Stimulated activated CD4-positive, alpha-beta T cell treated with anti-CD3 and anti-CD28 coated beads, Interleukin-4, amount 100 ng/mL, for 24 hours (primary cell): Measurements from ENCODE around the gene LRRC42.

ENCODE experiments used
- DNase-seq: peaks from one replicate; pipeline ENCODE4 v3.0.0-alpha.2; 2020

The LRRC42 gene

GRCh38 chr1:53946252-53947171 lies at the start of gene LRRC42:
Gene LRRC42 (plus strand): TSS chr1:53946350. CDS start chr1:53952000, 5,650 bp downstream.
- DNase-seq, result no peak

DNA sequence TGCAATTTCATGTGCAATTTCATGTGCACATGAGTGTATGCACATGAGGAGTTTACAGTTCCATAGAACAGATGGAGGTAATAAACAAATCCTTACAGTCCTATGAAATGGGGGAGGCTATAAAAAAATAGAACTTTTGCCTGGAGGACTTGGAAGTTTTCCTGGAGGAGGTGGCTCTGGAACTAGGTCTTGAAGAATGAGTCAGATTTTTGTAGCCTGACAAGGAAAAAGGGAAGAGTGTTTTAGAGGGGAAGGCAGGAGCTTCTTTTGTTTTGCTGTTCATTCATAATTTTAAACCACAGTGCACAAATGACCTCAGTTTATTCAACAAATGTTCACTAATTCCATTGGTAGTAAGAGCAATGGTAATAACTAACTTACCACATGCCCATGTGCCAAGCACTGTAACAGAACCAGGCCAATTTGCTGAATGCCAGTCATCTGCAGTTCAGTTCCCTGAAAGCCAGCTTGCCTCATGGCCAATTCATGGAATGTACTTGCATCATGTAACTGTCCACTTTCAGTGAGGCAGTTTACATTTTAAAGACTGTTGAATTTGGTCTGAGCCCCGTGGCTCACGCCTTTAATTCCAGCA lies 49.4 kb upstream of the LRRC42 start:
- DNase-seq, result no peak

DNA sequence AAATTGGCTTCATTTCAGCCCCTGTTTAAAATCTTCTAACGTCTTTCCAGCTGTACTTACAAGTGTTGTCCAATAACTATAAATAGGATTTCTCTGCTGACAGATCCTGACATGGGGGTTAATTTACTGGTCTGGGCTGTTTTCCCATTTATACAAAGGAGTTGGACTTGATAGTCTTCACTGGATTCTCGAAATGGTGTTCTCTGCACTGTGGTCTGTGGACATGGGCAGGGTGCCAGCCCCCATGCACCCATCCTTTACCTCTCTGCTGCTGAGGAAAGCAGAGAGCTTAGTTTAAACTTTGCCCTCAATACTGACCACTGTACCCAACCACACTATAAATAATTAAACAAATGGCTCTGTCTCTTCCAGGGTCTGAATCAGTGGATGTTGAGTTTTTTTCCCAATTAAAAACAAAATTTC lies 46.9 kb upstream of the LRRC42 start:
- no peak for DNase-seq

DNA sequence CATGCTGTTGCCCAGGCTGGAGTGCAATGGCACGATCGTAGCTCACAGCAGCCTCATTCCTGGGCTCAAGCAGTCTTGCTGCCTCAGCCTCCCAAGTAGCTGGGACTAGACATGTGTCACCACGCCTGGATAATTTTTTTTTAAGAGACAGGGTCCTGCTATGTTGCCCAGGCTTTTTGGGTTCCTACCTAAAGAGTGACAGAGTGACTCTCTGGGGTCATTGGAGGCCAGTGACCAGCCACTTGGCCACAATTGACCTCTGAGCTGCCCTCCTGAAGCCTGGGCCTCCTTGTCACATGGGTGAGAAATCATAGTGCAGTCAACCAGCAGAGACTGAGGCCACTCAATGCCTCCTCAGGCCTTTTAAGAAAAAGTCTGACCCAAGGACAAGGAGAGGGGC lies 46.4 kb upstream of the LRRC42 start:
- DNase-seq, result no peak

- no peak for DNase-seq
Observed at GRCh38 chr1:53902235-53903138, 43.7 kb upstream of the LRRC42 start.

- no peak for DNase-seq
Observed at GRCh38 chr1:53905509-53905908, 40.6 kb upstream of the LRRC42 start.

DNA sequence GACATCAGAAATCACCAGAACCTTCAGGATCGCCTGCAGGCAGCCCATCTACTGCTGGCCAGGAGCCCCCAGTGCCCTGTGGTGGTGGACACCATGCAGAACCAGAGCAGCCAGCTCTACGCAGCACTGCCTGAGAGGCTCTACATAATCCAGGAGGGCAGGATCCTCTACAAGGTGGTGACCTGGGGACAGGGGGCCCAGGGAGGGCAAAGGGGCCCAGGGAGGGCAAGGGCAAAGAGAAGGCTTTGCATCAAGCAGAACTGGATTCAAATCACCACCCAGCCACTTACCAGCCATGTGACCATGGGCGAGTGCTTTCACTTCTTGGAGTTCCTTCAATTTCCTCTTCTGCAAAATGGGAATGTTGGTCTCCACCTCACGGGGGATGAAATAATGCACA lies 40.0 kb upstream of the LRRC42 start:
- DNase-seq, result no peak

DNA sequence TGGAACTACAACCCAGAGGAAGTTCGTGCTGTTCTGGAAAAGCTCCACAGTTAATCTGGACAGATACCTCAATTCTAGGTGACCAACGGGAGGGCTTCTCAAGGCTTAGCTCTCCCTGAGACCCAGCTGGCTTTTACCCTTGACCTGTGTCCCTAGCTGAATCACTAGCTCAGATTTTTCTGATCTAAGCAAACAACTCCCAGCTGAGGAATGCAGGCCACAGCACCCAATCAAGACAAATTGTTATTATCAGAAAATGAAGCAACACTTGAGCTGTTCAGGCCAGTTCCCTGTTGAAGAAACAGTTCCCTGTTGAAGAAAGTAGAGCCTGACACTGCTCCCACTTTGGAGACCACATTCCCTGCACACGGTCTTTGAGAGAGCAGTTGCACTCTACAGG lies 36.2 kb upstream of the LRRC42 start:
- no peak for DNase-seq

DNA sequence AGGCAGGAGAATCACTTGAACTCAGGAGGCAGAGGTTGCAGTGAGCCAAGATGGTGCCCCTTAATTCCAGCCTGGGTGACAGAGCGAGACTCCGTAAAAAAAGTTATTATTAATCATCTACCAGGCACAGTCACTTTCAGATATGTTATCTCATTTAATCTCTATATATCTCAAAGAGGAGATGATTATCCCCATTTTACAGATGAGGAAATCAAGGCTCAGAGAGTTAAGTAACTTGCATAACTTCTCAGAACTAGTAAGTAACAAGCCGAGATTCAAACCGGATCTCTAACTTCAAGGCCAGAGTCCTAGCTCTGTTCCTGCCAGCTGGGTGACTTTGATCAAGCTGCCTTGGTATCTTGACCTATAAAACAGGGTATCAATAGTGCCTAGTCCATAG lies 34.7 kb upstream of the LRRC42 start:
- DNase-seq, result no peak

GRCh38 chr1:53913352-53914033 lies 32.7 kb upstream of the LRRC42 start:
- no peak for DNase-seq

DNA sequence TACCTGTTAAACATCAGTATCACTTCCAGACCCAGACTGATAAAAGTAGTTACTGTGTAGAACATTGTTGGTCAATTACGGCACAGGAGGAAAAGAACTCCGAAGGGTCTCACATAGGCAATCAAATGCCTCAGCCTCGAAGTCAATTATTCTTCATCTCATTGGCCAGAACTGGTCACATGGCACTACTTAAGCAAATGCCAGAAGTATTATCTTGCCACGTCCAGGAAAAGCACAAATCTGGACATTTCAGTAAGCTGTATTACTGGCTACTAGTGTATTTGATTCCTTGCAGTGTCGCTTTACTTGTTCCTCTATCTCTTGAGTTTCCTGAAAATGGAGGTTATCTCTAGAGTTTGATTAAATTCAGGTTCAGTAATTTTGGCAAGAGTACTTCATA lies 27.8 kb upstream of the LRRC42 start:
- no peak for DNase-seq

- DNase-seq, result peak; percentile 6
Observed at GRCh38 chr1:53919675-53920066, 26.5 kb upstream of the LRRC42 start.

DNA sequence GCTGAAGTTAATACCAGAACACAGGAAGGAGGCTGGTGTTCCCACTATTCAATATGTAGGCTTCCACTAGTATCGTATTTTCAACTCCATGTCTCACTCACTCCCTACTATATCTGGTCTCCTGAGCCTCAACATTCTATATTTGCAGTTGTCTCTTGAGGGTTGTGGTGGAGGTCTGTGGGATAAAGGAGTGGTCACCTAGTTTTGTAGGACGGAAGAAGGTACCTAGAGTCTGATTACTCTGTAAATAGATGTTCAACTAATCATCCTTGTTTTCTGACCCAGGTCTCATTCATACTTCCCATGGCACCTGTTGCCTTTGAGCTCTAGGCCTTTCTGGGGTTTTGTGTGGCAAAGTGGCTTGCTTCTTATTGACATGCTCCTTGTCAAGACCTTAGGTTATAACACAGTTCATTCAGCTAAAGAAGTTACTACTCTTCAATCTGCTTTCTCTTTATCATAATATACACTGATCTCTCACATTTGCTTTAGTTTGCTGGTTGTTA lies 18.7 kb upstream of the LRRC42 start:
- no peak for DNase-seq

DNA sequence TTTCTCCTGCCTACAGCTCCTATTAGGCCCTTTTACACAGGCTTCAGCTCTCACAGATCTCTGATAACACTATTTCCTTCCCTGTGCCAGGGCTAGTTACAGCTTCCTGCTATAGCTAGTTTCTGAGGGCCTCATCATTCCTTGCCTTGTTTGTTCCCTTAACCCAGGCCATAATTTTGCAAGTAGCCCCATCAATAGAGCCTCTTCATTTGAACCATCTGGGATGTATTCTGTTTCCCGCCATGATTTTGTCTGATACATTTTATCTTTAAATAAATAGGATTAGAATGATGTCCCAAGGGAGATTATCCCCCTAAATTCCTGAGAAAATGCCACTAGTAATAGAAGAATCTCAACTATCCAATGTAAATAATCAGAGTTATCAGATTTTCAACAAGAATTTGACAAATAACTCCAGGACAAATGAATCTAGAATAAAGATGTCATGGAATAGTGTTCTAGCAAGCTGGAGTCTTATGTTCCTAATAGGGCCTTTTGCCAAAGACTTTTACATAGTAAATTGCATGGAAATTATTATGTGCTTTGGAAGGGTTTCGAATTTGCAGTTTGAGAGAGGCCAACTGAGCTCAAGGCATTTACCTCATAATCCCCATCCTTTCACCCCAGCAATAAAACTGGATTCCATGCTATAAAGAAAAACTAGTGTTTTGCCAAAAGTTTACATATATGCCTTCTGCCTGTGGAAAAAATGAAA lies 16.7 kb upstream of the LRRC42 start:
- DNase-seq, result no peak

- no peak for DNase-seq
Observed at GRCh38 chr1:53930932-53931331, 15.2 kb upstream of the LRRC42 start.

- no peak for DNase-seq
Observed at GRCh38 chr1:53931523-53931922, 14.6 kb upstream of the LRRC42 start.

DNA sequence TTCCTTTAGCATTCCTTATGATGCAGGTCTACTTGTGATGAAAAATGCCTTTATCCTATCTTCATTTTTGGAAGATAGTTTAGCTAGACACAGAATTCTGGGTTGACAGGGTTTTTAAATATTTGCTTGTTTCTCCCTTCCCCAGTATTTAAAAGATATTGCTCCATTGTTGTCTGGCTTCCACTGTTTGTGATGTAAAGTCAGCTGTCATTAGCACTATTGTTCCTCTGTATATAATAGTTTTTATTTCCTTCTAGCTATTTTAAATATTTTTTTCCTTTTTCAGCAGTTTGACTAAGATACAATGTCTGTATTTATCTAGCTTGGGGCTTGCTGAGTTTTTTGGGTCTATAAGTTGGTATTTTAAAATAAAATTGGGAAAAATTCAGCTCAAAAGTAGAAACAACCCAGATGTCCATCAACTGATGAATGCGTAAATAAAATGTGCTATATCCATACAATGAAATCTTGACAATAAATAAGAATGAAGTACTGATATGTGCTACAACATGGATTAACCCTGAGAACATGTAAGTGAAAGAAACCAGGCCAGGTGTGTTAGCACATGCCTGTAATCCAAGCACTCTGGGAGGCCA lies 11.9 kb upstream of the LRRC42 start:
- DNase-seq, result no peak

DNA sequence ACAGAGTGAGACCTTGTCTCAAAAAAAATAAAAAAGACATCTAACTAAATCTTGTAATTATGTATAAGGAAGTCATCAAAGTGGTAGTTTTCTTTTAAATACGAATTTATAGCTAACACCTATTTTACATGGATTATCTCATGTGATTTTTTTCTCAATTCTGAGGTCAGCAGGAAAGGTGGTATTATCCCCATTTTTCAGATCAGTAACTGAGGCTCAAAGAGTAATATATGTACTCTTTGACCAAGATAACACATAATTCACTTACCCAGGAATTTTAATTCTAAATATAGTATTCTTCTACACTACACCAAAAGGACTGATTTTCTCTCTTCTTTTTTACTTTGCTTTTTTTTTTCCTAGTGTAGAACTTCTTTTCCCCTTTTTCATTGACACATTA lies 9.7 kb upstream of the LRRC42 start:
- no peak for DNase-seq

GRCh38 chr1:53938136-53938830 lies 7.9 kb upstream of the LRRC42 start:
- no peak for DNase-seq

DNA sequence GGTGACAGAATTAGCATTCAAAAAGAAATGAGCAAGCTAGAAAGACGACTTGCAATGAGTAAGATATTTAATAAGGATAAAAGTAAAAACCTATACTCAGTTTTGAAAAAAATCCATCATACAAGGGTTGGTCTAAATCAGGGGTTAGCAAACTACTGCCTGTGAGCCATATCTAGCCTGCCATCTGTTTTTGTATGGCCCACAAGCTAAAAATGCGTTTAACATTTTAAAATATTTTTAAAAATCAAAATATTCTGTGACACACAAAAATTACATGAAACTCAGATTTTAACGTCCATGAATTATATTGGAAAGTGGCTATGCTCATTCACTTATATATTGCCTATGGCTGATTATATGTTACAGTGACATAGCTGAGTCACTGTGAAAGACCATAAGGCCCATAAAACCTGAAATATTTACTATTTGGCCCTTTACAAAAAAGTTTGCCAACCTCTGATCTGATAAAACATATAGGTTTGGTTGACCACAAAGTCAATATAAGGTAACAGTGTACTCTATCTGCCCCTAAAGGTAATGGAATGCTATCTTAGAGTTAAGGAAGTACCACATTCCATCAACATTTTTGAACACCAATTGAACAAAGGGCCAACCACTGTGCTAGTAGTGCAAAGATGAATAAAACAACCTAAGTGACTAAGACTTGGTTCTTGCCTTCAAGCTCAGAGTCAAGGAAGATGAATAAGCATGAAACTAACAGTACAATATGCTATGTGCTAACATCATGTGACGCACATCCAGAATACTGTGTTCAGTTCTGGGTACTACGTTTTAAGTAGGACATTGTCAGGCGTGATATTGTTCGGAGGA lies 3.8 kb upstream of the LRRC42 start:
- no peak for DNase-seq
